Fibroblast of the aortic adventitia (primary cell): ENCODE data around the gene CDK5. TPM values are rescaled to one million over a fixed set of nuclear protein-coding genes. Genes with fewer than 3 reads are reported as not detected.

ENCODE experiments used
- DNase-seq: peaks from one replicate; pipeline ENCODE4 v3.0.0-alpha.2; 2010; ENCODE audit warnings: low read depth
- H3K4me3 ChIP-seq: 2 replicates; pipeline ENCODE4 v1.5.1; 2011; ENCODE audit warnings: low read depth, mild to moderate bottlenecking, control low read depth, low read length, moderate library complexity
- total RNA-seq: library from RNA; depleted of rRNA; stranded (reverse); fragments of >200 nt; gene quantifications from 2 replicates; pipeline ENCODE4 v1.2.3, GENCODE V29; 2012; ENCODE audit warnings: low replicate concordance
- TF ChIP-seq, protein P1 (sequence below): IDR thresholded peaks from 2 replicates; pipeline ENCODE4 v1.5.1; 2011; ENCODE audit warnings: mild to moderate bottlenecking, low read length, control low read depth, inconsistent platforms; ENCODE audit not compliant: insufficient read depth

CDK5 gene
- total RNA-seq, 1 donor: 16.1 TPM

DNA sequence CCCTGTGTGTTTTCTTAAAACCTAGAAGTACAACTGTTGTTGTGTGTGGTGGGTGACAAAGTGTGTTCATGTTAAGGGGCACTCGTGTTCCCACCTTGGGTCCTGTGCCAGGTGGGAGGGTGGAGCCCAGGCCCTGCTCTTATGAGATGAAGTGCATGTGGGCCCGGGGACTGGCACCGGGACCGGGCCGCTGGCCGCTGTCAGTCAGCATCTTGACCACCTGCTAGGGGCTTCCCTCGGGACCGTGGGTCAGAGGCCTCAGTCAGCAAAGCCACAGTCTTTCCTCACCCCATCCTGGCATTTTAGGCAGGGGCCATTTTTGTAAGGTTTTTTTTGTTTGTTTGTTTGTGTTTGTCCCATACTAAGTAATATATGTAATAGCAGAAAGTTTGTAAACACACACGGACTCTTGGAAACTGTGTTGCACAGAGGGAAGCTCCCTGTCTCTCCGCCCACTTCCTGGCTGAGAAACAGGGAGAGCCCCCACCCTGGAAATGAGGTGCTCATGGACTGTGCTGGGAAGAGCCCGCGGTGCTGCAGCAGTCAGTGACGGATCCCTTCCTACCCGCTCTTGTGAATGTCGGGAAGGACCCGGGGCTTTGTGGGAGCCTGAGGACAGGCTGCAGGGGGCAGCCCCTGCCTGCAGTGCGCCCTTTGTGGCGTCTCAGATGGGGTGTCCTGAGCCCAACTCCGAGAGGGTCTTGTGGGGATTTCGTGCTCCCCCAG is 42.0 kb upstream of the CDK5 start:
- no peak for DNase-seq
- TF ChIP-seq, protein P1, sequence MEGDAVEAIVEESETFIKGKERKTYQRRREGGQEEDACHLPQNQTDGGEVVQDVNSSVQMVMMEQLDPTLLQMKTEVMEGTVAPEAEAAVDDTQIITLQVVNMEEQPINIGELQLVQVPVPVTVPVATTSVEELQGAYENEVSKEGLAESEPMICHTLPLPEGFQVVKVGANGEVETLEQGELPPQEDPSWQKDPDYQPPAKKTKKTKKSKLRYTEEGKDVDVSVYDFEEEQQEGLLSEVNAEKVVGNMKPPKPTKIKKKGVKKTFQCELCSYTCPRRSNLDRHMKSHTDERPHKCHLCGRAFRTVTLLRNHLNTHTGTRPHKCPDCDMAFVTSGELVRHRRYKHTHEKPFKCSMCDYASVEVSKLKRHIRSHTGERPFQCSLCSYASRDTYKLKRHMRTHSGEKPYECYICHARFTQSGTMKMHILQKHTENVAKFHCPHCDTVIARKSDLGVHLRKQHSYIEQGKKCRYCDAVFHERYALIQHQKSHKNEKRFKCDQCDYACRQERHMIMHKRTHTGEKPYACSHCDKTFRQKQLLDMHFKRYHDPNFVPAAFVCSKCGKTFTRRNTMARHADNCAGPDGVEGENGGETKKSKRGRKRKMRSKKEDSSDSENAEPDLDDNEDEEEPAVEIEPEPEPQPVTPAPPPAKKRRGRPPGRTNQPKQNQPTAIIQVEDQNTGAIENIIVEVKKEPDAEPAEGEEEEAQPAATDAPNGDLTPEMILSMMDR: no peak
- no peak overlapping the region for H3K4me3 ChIP-seq

DNA sequence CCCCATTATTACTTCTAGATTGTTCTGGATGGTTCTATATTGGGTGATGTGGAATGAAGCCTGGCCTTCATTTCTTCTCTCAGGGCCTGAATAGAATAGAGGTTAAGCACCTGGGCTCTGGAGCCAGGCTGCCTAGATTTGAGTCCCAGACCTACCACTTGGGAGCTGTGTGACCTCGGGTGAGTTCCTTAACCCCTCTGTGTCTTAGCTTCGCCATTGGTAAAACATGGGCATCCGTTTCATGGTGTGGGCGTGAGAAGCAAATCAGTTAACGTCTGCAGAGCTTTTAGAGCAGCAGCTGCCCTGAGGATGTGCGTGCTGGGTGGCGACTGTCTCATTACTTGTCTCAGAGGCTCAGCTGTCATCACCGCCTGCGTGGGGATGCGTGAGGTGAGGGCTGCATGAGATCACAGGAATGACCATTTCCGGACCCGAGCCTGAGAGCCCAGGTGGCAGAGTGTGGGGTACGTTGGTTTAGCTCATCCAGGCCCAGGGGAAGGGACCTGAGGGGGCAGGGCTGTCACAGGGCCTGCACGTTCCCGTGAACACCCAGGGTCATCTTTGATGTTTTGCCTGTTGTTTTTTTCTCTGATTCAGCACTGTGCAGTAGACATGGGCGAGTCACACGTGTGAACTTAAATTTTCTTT is 38.3 kb upstream of the CDK5 start:
- DNase-seq: no peak
- no peak overlapping the region for H3K4me3 ChIP-seq
- TF ChIP-seq, protein P1: no peak

DNA sequence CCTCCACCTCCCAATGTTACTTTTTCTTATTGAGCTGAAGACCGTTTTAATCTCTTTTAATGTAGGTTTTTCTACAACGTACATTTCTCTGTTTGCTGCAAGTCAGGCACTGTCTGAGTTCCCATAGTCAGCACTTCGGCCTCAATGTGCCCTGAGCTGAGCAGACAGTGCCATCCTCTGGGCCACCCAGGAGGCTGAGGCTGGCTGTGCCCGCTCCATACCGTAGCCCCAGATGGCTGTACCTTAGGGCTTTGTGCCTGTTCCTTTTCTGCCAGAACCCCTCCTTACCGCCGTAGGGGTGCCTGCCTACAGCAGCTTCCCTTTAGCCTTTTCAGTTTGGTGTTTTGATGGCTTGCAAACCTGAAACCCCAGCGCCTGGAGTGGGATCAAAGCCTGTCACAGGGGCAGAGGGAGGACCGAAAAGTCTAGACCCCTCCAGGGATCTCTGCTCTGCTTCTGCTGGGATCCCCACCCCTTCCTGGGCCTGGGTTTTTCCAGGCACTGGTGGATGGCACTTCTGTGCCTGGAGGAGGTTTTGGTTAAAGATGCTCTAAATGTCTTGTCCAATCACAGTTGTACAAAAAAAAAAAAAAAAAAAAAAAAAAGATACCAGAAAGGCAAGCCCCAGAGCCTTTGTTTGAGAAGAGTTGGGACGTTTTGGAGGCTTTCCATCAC is 37.6 kb upstream of the CDK5 start:
- no peak for DNase-seq
- no peak overlapping the region for H3K4me3 ChIP-seq
- TF ChIP-seq, protein P1: no peak

DNA sequence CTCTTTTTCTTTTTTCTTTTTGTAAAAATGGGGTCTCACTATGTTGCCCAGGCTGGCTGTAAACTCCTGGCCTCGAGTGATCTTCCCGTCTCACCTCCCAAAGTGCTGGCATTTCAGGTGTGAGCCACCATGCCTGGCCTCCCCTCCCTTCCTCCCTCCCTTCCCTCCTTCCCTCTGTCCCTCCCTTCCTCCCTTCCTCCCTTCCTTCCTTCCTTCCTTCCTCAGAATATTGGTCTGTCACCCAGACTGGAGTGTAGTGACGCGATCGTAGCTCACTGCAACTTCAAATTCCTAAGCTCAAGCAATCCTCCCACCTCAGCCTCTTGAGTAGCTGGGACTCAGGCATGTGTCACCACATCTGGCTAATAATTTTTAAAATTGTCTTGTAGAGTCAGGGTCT is 37.0 kb upstream of the CDK5 start:
- no peak overlapping the region for H3K4me3 ChIP-seq
- TF ChIP-seq, protein P1: no peak
- DNase-seq: no peak

DNA sequence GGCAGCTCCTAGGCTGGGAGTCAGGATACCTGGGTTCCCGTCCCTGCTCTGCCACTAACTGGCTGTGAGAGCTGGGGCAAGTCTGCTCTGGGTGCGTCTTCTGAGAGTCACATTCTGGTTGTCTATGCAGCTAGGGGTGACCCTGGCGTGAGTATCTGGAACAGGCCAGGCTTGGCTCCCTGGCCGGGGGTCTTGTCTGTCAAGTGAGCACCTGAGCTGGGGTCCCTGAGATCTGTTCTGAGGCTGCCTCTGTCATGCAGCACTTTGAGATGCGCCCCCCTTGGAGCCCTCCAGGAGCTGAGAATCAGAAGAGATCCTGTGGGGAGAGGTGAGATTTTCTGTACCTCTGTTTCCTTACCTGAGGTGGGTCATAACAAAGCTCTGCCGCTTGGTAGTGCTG is 36.1 kb upstream of the CDK5 start:
- no peak for DNase-seq
- no peak overlapping the region for H3K4me3 ChIP-seq
- TF ChIP-seq, protein P1: no peak

DNA sequence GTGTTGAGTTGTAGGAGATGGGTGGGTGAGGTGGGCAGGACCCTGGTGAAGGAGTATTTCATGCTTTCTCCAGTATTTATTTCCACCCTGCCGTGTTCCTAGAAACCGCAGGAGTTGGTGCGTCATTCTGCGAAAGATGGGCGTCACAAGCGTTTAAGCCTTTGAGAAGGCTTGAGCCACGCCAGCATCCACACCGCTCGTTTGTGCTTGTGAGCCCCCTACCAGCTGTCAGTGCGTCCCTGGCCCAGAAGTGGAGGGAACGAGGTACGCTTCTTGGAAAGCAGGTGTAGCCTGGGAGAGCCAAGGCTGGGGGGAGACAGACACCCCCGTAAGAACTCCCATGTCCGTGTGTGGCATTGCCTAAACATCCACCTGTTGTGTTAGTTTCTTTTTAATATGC is 34.3 kb upstream of the CDK5 start:
- TF ChIP-seq, protein P1: no peak
- no peak for DNase-seq
- H3K4me3 ChIP-seq: no peak overlapping the region
